Activated T-cell treated with anti-CD3 and anti-CD28 coated beads for 24 hours (primary cell): Measurements from ENCODE around the gene HAL.

ENCODE experiments used
- DNase-seq: peaks from one replicate; pipeline ENCODE4 v3.0.0-alpha.2; 2020; ENCODE audit warnings: low read depth

The HAL gene

GRCh38 chr12:96014943-96015599 is 18.9 kb upstream of the HAL start:
- no peak for DNase-seq

GRCh38 chr12:96007729-96008128 is 11.6 kb upstream of the HAL start:
- no peak for DNase-seq

GRCh38 chr12:96006727-96007126 is 10.6 kb upstream of the HAL start:
- DNase-seq: no peak

- no peak for DNase-seq
Observed at GRCh38 chr12:96000858-96001257, 4.7 kb upstream of the HAL start.

- DNase-seq: no peak
Observed at GRCh38 chr12:95999484-95999883, 3.3 kb upstream of the HAL start.

- DNase-seq: peak; percentile 16
Observed at GRCh38 chr12:95998611-95999286, 2.6 kb upstream of the HAL start.

GRCh38 chr12:95997911-95998510 is 1.9 kb upstream of the HAL start:
- DNase-seq: no peak

GRCh38 chr12:95997276-95997675 is 1.1 kb upstream of the HAL start:
- DNase-seq: no peak

GRCh38 chr12:95995238-95996031 is 709 bp downstream of the HAL start:
- no peak for DNase-seq

GRCh38 chr12:95994476-95994875 is 1.7 kb downstream of the HAL start:
- no peak for DNase-seq

GRCh38 chr12:95993907-95994306 is 2.2 kb downstream of the HAL start:
- DNase-seq: no peak

GRCh38 chr12:95990136-95990535 is 6.0 kb downstream of the HAL start:
- DNase-seq: no peak

GRCh38 chr12:95989504-95990123 is 6.5 kb downstream of the HAL start:
- DNase-seq: no peak

- no peak for DNase-seq
Observed at GRCh38 chr12:95988506-95989275, 7.5 kb downstream of the HAL start.

GRCh38 chr12:95986635-95987570 is 9.2 kb downstream of the HAL start:
- DNase-seq: no peak

GRCh38 chr12:95984682-95985081 is 11.5 kb downstream of the HAL start:
- DNase-seq: no peak

- DNase-seq: no peak
Observed at GRCh38 chr12:95982602-95983001, 13.5 kb downstream of the HAL start.

GRCh38 chr12:95980437-95980836 is 15.7 kb downstream of the HAL start:
- no peak for DNase-seq

GRCh38 chr12:95978774-95979173 is 17.4 kb downstream of the HAL start:
- no peak for DNase-seq

- DNase-seq: no peak
Observed at GRCh38 chr12:95978351-95978750, 17.8 kb downstream of the HAL start.
